H1 (cell line): ENCODE data around the gene HLA-DOB. TPM values are rescaled to one million over a fixed set of nuclear protein-coding genes. Genes with fewer than 3 reads are reported as not detected.

Experiments
- CTCF ChIA-PET: fragments of 300-600 bp; sonication (Branson Sonifier 250); formaldehyde crosslinking; loops from one replicate; lab custom pipeline; 2021; ENCODE audit not compliant: partially characterized antibody; lab: Charles Lee
- POLR2A ChIA-PET: fragments of 300-600 bp; sonication (Branson Sonifier 250); formaldehyde crosslinking; loops from one replicate; lab custom pipeline; 2021; ENCODE audit warnings: inconsistent platforms; ENCODE audit not compliant: partially characterized antibody; lab: Charles Lee
- DNase-seq, 2 experiments: peaks; one replicate each; pipeline versions ENCODE4 v3.0.0 to v3.0.0-alpha.2; 2010 to 2022; ENCODE audit warnings: low spot score in 2 of 2, low read depth in 1 of 2, mixed read lengths in 1 of 2
- FAIRE-seq: peaks from 2 replicates; lab custom pipeline; 2011; peaks lifted over from hg19 to GRCh38; lab: Jason Lieb, UNC
- H2AFZ ChIP-seq: 2 replicates; pipeline ENCODE4 v1.8.1; 2012; ENCODE audit warnings: low read length, inconsistent platforms
- H2AK5ac ChIP-seq: 2 replicates; pipeline ENCODE4 v1.6.1; 2013; ENCODE audit warnings: low read depth, low read length
- H2BK120ac ChIP-seq: replicated peaks from 2 replicates; pipeline ENCODE3; 2013; ENCODE audit warnings: low read depth, low read length, inconsistent platforms
- H2BK12ac ChIP-seq: 2 replicates; pipeline ENCODE4 v1.6.1; 2013; ENCODE audit warnings: low read depth, low read length
- H2BK15ac ChIP-seq: 2 replicates; pipeline ENCODE4 v1.6.1; 2013; ENCODE audit warnings: low read length
- H2BK20ac ChIP-seq: 2 replicates; pipeline ENCODE4 v1.6.1; 2013; ENCODE audit warnings: low read length
- H2BK5ac ChIP-seq: 2 replicates; pipeline ENCODE4 v1.6.1; 2013; ENCODE audit warnings: low read depth, low read length
- H3K14ac ChIP-seq: 2 replicates; pipeline ENCODE4 v1.6.1; 2013; ENCODE audit warnings: inconsistent platforms; ENCODE audit not compliant: insufficient read length
- H3K18ac ChIP-seq: 2 replicates; pipeline ENCODE4 v1.6.1; 2013; ENCODE audit warnings: low read length; ENCODE audit errors: extremely low read depth
- H3K23ac ChIP-seq: 2 replicates; pipeline ENCODE4 v1.6.1; 2013; ENCODE audit warnings: inconsistent platforms; ENCODE audit not compliant: insufficient read length
- H3K23me2 ChIP-seq: 2 replicates; pipeline ENCODE4 v1.6.1; 2013; ENCODE audit warnings: low read depth, low read length
- H3K27ac ChIP-seq: 2 replicates; pipeline ENCODE4 v1.6.1; 2011; ENCODE audit warnings: low read depth, low read length, inconsistent platforms
- H3K27me3 ChIP-seq, 4 experiments: replicated peaks in 1 of 4; 1 replicate in 1 of 4; 2 replicates in 3 of 4; pipeline versions ENCODE4 v1.6.1 to v1.8.1; 2011 to 2013; ENCODE audit warnings: low read length in 3 of 4, mild to moderate bottlenecking in 3 of 4, inconsistent platforms in 2 of 4, mixed read lengths in 2 of 4, moderate library complexity in 1 of 4; ENCODE audit not compliant: control insufficient read depth in 3 of 4, insufficient read depth in 3 of 4; ENCODE audit errors: extremely low read depth in 1 of 4
- H3K36me3 ChIP-seq, 4 experiments: 2 replicates each; pipeline versions ENCODE4 v1.6.1 to v1.8.1; 2011 to 2013; ENCODE audit warnings: mild to moderate bottlenecking in 4 of 4, low read length in 3 of 4, moderate library complexity in 2 of 4, control low read depth in 1 of 4, inconsistent platforms in 1 of 4; ENCODE audit not compliant: insufficient read depth in 4 of 4, control insufficient read depth in 2 of 4
- H3K4ac ChIP-seq: replicated peaks from 2 replicates; pipeline ENCODE3; 2013; ENCODE audit warnings: low read length, low read depth, mixed read lengths, inconsistent platforms; ENCODE audit not compliant: insufficient read length
- H3K4me1 ChIP-seq, 4 experiments: replicated peaks in 1 of 4; 1 replicate in 1 of 4; 2 replicates in 3 of 4; pipeline versions ENCODE4 v1.6.1 to v1.8.1; 2011 to 2013; ENCODE audit warnings: low read length in 3 of 4, inconsistent platforms in 2 of 4, mixed read lengths in 1 of 4; ENCODE audit not compliant: insufficient read depth in 4 of 4, control insufficient read depth in 3 of 4
- H3K4me2 ChIP-seq, 2 experiments: 2 replicates each; pipeline versions ENCODE4 v1.6.1 to v1.8.1; 2011 to 2013; ENCODE audit warnings: low read depth in 2 of 2, low read length in 2 of 2, control low read depth in 1 of 2, inconsistent platforms in 1 of 2, mild to moderate bottlenecking in 1 of 2; ENCODE audit not compliant: insufficient read depth in 1 of 2
- H3K4me3 ChIP-seq, 4 experiments: fragments of 200-600, 300-600 bp in 1 of 4; sonication (generic), shearing (Covaris generic), sonication (Bioruptor Twin) in 1 of 4; 2 replicates each; pipeline versions ENCODE4 v1.5.1 to v1.8.1; 2011 to 2016; ENCODE audit warnings: low read length in 4 of 4, low read depth in 3 of 4, control low read depth in 2 of 4, inconsistent platforms in 2 of 4, mild to moderate bottlenecking in 2 of 4, mixed read lengths in 1 of 4, moderate library complexity in 1 of 4; ENCODE audit not compliant: insufficient read depth in 2 of 4; ENCODE audit errors: extremely low read depth in 1 of 4
- H3K56ac ChIP-seq: replicated peaks from 2 replicates; pipeline ENCODE3; 2013; ENCODE audit warnings: low read depth, mild to moderate bottlenecking, mixed read lengths, low read length, inconsistent platforms; ENCODE audit not compliant: insufficient read length
- H3K79me1 ChIP-seq: 2 replicates; pipeline ENCODE4 v1.6.1; 2013; ENCODE audit warnings: low read depth, low read length, control low read depth
- H3K79me2 ChIP-seq, 2 experiments: 2 replicates each; pipeline versions ENCODE4 v1.6.1 to v1.8.1; 2012 to 2013; ENCODE audit warnings: low read length in 2 of 2, mild to moderate bottlenecking in 2 of 2, inconsistent platforms in 1 of 2; ENCODE audit not compliant: insufficient read depth in 2 of 2, control insufficient read depth in 1 of 2
- H3K9ac ChIP-seq, 4 experiments: replicated peaks in 1 of 4; 1 replicate in 1 of 4; 2 replicates in 3 of 4; pipeline versions ENCODE4 v1.6.1 to v1.8.1; 2011 to 2013; ENCODE audit warnings: low read depth in 3 of 4, low read length in 3 of 4, control low read depth in 2 of 4, mild to moderate bottlenecking in 2 of 4, moderate library complexity in 2 of 4, inconsistent platforms in 1 of 4; ENCODE audit errors: extremely low read depth in 1 of 4
- H3K9me3 ChIP-seq, 2 experiments: 2 replicates each; pipeline versions ENCODE4 v1.6.1 to v1.8.1; 2012 to 2013; ENCODE audit warnings: mild to moderate bottlenecking in 2 of 2, moderate library complexity in 2 of 2, control low read depth in 1 of 2, inconsistent platforms in 1 of 2, low read depth in 1 of 2, low read length in 1 of 2, mixed read lengths in 1 of 2; ENCODE audit not compliant: insufficient read depth in 2 of 2
- H4K20me1 ChIP-seq, 2 experiments: replicated peaks in 1 of 2; 2 replicates each; pipeline versions ENCODE3 to v1.8.1; 2011 to 2013; ENCODE audit warnings: inconsistent platforms in 2 of 2, low read length in 2 of 2, mild to moderate bottlenecking in 1 of 2; ENCODE audit not compliant: insufficient read depth in 2 of 2, control insufficient read depth in 1 of 2
- H4K5ac ChIP-seq: 2 replicates; pipeline ENCODE4 v1.6.1; 2013; ENCODE audit warnings: low read length, low read depth, mixed read lengths, inconsistent platforms; ENCODE audit not compliant: insufficient read length
- H4K8ac ChIP-seq: 2 replicates; pipeline ENCODE4 v1.8.0; 2013; ENCODE audit warnings: mild to moderate bottlenecking, moderate library complexity, low read length, inconsistent platforms; ENCODE audit not compliant: insufficient read depth; ENCODE audit errors: extremely low read depth
- H4K91ac ChIP-seq: replicated peaks from 2 replicates; pipeline ENCODE3; 2013; ENCODE audit warnings: low read length, mixed read lengths, inconsistent platforms; ENCODE audit not compliant: insufficient read length
- ASH2L ChIP-seq: fragments of 200-600, 300-600 bp; sonication (generic); IDR thresholded peaks from one replicate; pipeline ENCODE4 v1.7.1; 2017; ENCODE audit warnings: low read length
- ATF3 ChIP-seq: IDR thresholded peaks from 2 replicates; pipeline ENCODE4 v1.6.1; 2011; ENCODE audit warnings: low read depth, mild to moderate bottlenecking, low read length; ENCODE audit not compliant: insufficient read depth
- BCL11A ChIP-seq, 2 experiments: IDR thresholded peaks; one replicate each; pipeline ENCODE4 v1.6.1; 2011; ENCODE audit warnings: low read depth in 2 of 2, low read length in 2 of 2, mild to moderate bottlenecking in 2 of 2
- BRCA1 ChIP-seq: IDR thresholded peaks from 2 replicates; pipeline ENCODE4 v1.6.1; 2012; ENCODE audit warnings: low read depth, low read length, improper control_type of control experiment
- CREB1 ChIP-seq: IDR thresholded peaks from 2 replicates; pipeline ENCODE4 v1.6.1; 2012; ENCODE audit warnings: inconsistent platforms
- FOSL1 ChIP-seq: IDR thresholded peaks from 2 replicates; pipeline ENCODE4 v1.6.1; 2011; ENCODE audit warnings: mild to moderate bottlenecking, low read depth, low read length, moderate library complexity; ENCODE audit not compliant: insufficient read depth
- GABPA ChIP-seq: IDR thresholded peaks from 2 replicates; pipeline ENCODE4 v1.6.1; 2011; ENCODE audit warnings: mild to moderate bottlenecking, low read length, moderate library complexity, borderline replicate concordance; ENCODE audit not compliant: insufficient read depth
- GTF2F1 ChIP-seq: IDR thresholded peaks from 2 replicates; pipeline ENCODE4 v1.6.1; 2012; ENCODE audit warnings: low read depth, low read length, improper control_type of control experiment, borderline replicate concordance
- HDAC6 ChIP-seq: IDR thresholded peaks from one replicate; pipeline ENCODE4 v1.7.1; 2012; ENCODE audit warnings: low read depth, mild to moderate bottlenecking, inconsistent platforms, low read length, moderate library complexity
- KDM1A ChIP-seq: fragments of 200-600, 300-600 bp; sonication (generic); IDR thresholded peaks from 2 replicates; pipeline ENCODE4 v1.7.1; 2016; ENCODE audit warnings: mild to moderate bottlenecking, low read length, borderline replicate concordance
- PHF8 ChIP-seq: fragments of 200-600 bp; sonication (generic); conservative IDR thresholded peaks from 2 replicates; pipeline ENCODE4 v1.7.1; 2012; ENCODE audit warnings: low read depth, mild to moderate bottlenecking, inconsistent platforms, low read length, moderate library complexity
- SP2 ChIP-seq: IDR thresholded peaks from 2 replicates; pipeline ENCODE4 v1.6.1; 2012; ENCODE audit warnings: mild to moderate bottlenecking, low read length, inconsistent platforms
- TBP ChIP-seq: IDR thresholded peaks from 2 replicates; pipeline ENCODE4 v1.6.1; 2011; ENCODE audit warnings: low read depth, low read length, improper control_type of control experiment
- WGBS, 2 experiments: shearing (Covaris generic) in 1 of 2; methylation state at CpG; one replicate each; pipeline versions ENCODE4 v1.1.6 to v1.1.7; 2013 to 2015; ENCODE audit warnings: low lambda C conversion rate in 2 of 2, mixed read lengths in 2 of 2, inconsistent platforms in 1 of 2, low coverage in 1 of 2, missing lambda C conversion rate in 1 of 2; ENCODE audit not compliant: insufficient replicate concordance in 2 of 2, insufficient coverage in 1 of 2, insufficient read length in 1 of 2; ENCODE audit errors: extremely low coverage in 1 of 2, missing lambda C conversion rate in 1 of 2; 5-methylcytosine and 5-hydroxymethylcytosine counted together
- polyA plus RNA-seq, 7 experiments: library from polyadenylated mRNA; depleted of rRNA in 3 of 7; stranded (reverse) in 5 of 7; unstranded in 2 of 7; fragments of >200 nt in 5 of 7; fragments of 200-250 nt in 2 of 7; gene quantifications; 1 replicate in 5 of 7; 2 replicates in 1 of 7; 4 replicates in 1 of 7; pipeline versions ENCODE4 v1.2.1 to v1.2.3, GENCODE V29; 2011 to 2013; ENCODE audit warnings: missing spikeins in 2 of 7, mixed read lengths in 2 of 7
- total RNA-seq: library from RNA; stranded (reverse); fragmentation: NEBNext Ultra II Directional; extraction: Animal tissue kit (Norgen Biotek cat#: 25700); gene quantifications from 2 replicates; pipeline ENCODE4 v1.2.1, GENCODE V29; 2021

The HLA-DOB gene
- total and polyA plus RNA-seq, 2 of the 8 experiments (the other 6 are each of a cell fraction or from before 2014, with no cell fraction given): 0.35 TPM; not detected in 1

DNA sequence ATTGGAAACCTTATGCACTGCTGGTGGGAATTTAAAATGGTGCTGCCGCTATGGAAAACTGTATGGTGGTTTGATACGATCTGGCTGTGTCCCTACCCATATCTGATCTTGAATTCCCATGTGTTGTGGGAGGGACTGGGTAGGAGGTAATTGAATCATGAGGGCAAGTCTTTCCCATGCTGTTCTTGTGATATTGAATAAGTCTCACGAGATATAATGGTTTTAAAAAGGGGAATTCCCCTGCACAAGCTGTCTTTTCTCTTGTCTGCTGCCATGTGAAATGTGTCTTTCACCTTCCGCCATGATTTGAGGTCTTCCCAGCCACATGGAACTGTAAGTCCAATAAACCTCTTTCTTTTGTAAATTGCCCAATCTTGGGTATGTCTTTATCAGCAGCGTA is 16.9 kb upstream of the HLA-DOB start:
- Histone ChIP-seq H3K23me2 (peaks cover 3% of the 10 kb centered on the region), H3K9me3 (no peaks in the 10 kb centered on the region), H2BK15ac (no peak overlapping the region), H2BK120ac (no peak overlapping the region), H2BK5ac (no peak overlapping the region), H3K4me2 (no peak overlapping the region), H4K8ac (no peak overlapping the region), H4K91ac (no peak overlapping the region), H3K79me1 (no peaks in the 10 kb centered on the region), H3K9ac (no peak overlapping the region), H2BK20ac (no peak overlapping the region), H3K27me3 (no peaks in the 10 kb centered on the region; a peak in 1 of 7 replicates), H3K4me3 (no peak overlapping the region), H3K18ac (no peak overlapping the region), H3K23ac (no peak overlapping the region), H3K27ac (no peak overlapping the region), H3K36me3 (peaks cover 0 to 2% (median 0%) of the 10 kb centered on the region in 4 experiments; a peak in 4 of 8 replicates), H3K4ac (no peak overlapping the region), H2AK5ac (no peak overlapping the region), H3K4me1 (peaks cover 0 to 7% (median 4%) of the 10 kb centered on the region in 4 experiments; a peak in 5 of 7 replicates), H3K56ac (no peak overlapping the region), H4K5ac (no peak overlapping the region), H3K79me2 (no peaks in the 10 kb centered on the region), H2AFZ (no peak overlapping the region), H4K20me1 (peaks cover 0 to 1% of the 10 kb centered on the region in 2 experiments), H2BK12ac (no peak overlapping the region), H3K14ac (no peak overlapping the region)
- DNase-seq (no peak), FAIRE-seq (no peak)
- CTCF ChIA-PET: interaction anchor here (1.0 kb wide), 1 partner anchor 27 kb away, joined by 5 read pairs; no protein-coding TSS in a partner anchor
- POLR2A ChIA-PET: interaction anchor here (3.4 kb wide), 1 partner anchor 139 kb away, joined by 8 read pairs; no protein-coding TSS in a partner anchor
- 90% methylated on average over 5 of the region's 5 CpGs; no CpG with 5 or more reads in 1 of the 2 experiments for WGBS, 2 experiments
- no peak for TF ChIP-seq SP2
- TF ChIP-seq GTF2F1: no peak
- TF ChIP-seq BCL11A (IDR thresholded peaks at IDR 0.05; ENCODE audit: low read depth in 2 of 2, low read length in 2 of 2): no peak
- no peak for TF ChIP-seq BRCA1
- TF ChIP-seq KDM1A: no peak
- TF ChIP-seq PHF8: no peak
- TF ChIP-seq GABPA: no peak
- no peak for TF ChIP-seq TBP
- no peak for TF ChIP-seq ASH2L
- no peak for TF ChIP-seq HDAC6
- no peak for TF ChIP-seq FOSL1
- no peak for TF ChIP-seq ATF3
- no peak for TF ChIP-seq CREB1
